Calu3 (cell line): ENCODE results near the gene UACA. TPM values are rescaled to one million over a fixed set of nuclear protein-coding genes. Genes with fewer than 3 reads are reported as not detected.

ENCODE experiments used
- BruUV-seq: library from RNA; stranded (reverse); fragments of 400-500 nt; replicated peaks from 2 replicates; lab custom pipeline; 2021; lab: Mats Ljungman, UMichigan
- CTCF ChIA-PET: fragments of 300-600 bp; sonication (Branson Sonifier 250); formaldehyde crosslinking; loops from one replicate; lab custom pipeline; 2022; ENCODE audit warnings: antibody characterized with exemption; lab: Charles Lee
- DNase-seq: peaks from one replicate; pipeline ENCODE4 v3.0.0; 2022
- H3K27ac Mint-ChIP-seq: one replicate; pipeline ENCODE4 v1.8.0; 2022; ENCODE audit warnings: mixed read lengths; ENCODE audit not compliant: unreplicated experiment
- H3K27me3 Mint-ChIP-seq: one replicate; pipeline ENCODE4 v1.8.0; 2022; ENCODE audit warnings: mixed read lengths; ENCODE audit not compliant: unreplicated experiment
- H3K36me3 Mint-ChIP-seq: one replicate; pipeline ENCODE4 v1.8.0; 2022; ENCODE audit warnings: mild to moderate bottlenecking, moderate library complexity, mixed read lengths; ENCODE audit not compliant: insufficient read depth, unreplicated experiment
- H3K4me1 Mint-ChIP-seq: one replicate; pipeline ENCODE4 v1.8.0; 2022; ENCODE audit warnings: mild to moderate bottlenecking, low read depth, mixed read lengths; ENCODE audit not compliant: unreplicated experiment
- H3K4me3 Mint-ChIP-seq: one replicate; pipeline ENCODE4 v1.8.0; 2022; ENCODE audit warnings: mild to moderate bottlenecking, low read depth, moderate library complexity, mixed read lengths; ENCODE audit not compliant: unreplicated experiment
- H3K9me3 Mint-ChIP-seq: one replicate; pipeline ENCODE4 v1.8.0; 2022; ENCODE audit warnings: low read depth, mixed read lengths; ENCODE audit not compliant: unreplicated experiment
- intact Hi-C: fragments of 100-400 bp; cut with micrococcal nuclease; formaldehyde crosslinking; loops from one replicate; pipeline ENCODE4 v1.10.0; 2022; ENCODE audit not compliant: unreplicated experiment
- total RNA-seq: library from RNA; stranded (reverse); gene quantifications from 2 replicates; pipeline ENCODE4 v1.2.3, GENCODE V29; 2022
- TF ChIP-seq, protein P1 (sequence below): fragments of 200-600 bp; IDR thresholded peaks from one replicate; pipeline ENCODE4 v1.8.0; 2022; ENCODE audit warnings: antibody characterized with exemption; ENCODE audit not compliant: unreplicated experiment

Gene UACA
- total RNA-seq, 1 experiment from 2014 or later, result 35.5 TPM

DNA sequence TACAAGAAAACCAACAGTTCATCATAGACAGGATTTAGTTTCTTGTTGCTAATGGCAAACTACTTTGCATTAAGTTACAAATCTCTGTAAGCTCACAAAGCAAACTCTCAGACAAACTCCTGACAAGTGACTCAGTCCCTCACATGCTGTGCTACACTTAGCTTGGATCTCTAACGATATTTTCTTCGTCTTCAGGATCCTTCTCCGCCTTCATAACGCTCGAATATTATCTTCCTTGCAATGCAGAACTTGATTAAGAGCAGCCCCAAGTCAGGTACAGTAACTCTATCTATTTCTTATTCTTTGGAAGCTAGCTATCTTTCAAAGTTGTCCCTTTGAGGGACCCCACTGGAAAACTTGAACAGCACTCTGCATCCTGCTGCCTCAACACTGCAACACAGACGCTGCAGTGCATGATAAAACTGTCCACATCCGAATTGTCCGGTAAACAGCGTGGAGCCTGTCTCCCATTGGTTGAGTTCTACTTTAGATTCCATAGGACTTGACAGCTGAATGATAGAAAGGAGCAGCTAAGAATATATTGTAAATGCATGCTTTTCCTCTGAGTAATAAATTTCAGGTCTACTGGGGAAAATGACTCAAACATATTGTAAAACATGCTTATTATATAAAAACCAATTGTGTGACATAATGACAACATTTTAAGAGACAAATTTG, 61.3 kb downstream of the UACA start:
- Mint-ChIP-seq H3K27me3 (no peaks in the 10 kb centered on the region), H3K27ac (peak overlapping the region; percentile 66), H3K4me1 (peaks cover 61% of the 10 kb centered on the region), H3K36me3 (no peaks in the 10 kb centered on the region), H3K9me3 (no peaks in the 10 kb centered on the region), H3K4me3 (peak overlapping the region; percentile 72)
- CTCF ChIA-PET, result interaction anchor here (0.9 to 4.6 kb wide), 4 partner anchors 11 to 21 kb away, joined by 3 to 28 read pairs (median 6); no protein-coding TSS in a partner anchor
- DNase-seq, result no peak
- intact Hi-C loops, result no loop called here
- TF ChIP-seq, protein P1, sequence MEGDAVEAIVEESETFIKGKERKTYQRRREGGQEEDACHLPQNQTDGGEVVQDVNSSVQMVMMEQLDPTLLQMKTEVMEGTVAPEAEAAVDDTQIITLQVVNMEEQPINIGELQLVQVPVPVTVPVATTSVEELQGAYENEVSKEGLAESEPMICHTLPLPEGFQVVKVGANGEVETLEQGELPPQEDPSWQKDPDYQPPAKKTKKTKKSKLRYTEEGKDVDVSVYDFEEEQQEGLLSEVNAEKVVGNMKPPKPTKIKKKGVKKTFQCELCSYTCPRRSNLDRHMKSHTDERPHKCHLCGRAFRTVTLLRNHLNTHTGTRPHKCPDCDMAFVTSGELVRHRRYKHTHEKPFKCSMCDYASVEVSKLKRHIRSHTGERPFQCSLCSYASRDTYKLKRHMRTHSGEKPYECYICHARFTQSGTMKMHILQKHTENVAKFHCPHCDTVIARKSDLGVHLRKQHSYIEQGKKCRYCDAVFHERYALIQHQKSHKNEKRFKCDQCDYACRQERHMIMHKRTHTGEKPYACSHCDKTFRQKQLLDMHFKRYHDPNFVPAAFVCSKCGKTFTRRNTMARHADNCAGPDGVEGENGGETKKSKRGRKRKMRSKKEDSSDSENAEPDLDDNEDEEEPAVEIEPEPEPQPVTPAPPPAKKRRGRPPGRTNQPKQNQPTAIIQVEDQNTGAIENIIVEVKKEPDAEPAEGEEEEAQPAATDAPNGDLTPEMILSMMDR, result no peak
- BruUV-seq, result no TSS peak

DNA sequence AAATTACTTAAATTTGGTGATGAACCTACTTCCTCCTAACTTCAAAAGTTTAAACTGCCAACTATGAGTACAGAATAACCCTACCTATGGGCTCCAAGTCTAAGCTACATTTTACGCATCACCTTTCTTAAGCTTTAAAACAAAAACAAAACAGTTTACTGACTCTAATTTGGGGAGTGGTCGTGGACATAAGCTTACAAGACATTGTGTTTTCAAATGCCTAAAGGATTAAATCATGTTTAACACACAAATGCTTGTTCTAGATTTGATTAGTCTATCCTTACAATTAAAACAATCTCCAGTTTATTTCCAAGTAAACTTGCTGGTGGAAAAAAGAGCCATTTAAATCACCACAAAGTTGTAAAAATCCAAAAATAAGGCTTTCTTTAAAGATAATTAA, 62.2 kb downstream of the UACA start:
- TF ChIP-seq, protein P1, result no peak
- H3K9me3 Mint-ChIP-seq, result no peaks in the 10 kb centered on the region
- peak overlapping the region; percentile 66 for H3K27ac Mint-ChIP-seq
- peaks cover 61% of the 10 kb centered on the region for H3K4me1 Mint-ChIP-seq
- intact Hi-C loops, result no loop called here
- CTCF ChIA-PET, result interaction anchor here (0.9 to 4.6 kb wide), 4 partner anchors 10 to 22 kb away, joined by 3 to 28 read pairs (median 6); no protein-coding TSS in a partner anchor
- no peaks in the 10 kb centered on the region for H3K27me3 Mint-ChIP-seq
- H3K36me3 Mint-ChIP-seq, result no peaks in the 10 kb centered on the region
- peak overlapping the region; percentile 72 for H3K4me3 Mint-ChIP-seq
- no peak for DNase-seq
- no TSS peak for BruUV-seq

DNA sequence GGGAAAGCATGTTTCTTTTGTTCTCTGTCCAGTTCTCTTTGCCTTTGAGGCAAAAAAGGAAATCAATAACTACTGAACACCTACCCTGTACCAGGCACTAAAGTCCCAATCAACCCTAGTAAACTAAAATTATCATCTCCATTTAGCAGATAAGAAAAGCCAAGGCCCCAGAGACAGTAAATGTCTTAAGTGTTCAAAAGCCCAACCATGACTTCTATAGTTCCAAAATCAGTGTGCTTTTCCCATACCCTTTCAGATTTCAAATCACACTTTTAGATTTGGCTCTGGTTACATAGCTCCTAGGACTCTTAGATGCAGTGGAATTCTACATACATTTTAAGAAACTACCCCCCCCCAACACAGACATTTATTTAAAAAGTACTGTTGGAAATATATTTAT, 63.5 kb downstream of the UACA start:
- H3K27me3 Mint-ChIP-seq, result no peaks in the 10 kb centered on the region
- BruUV-seq, result no TSS peak
- CTCF ChIA-PET, result no interaction called here
- peaks cover 61% of the 10 kb centered on the region for H3K4me1 Mint-ChIP-seq
- intact Hi-C loops, result no loop called here
- H3K36me3 Mint-ChIP-seq, result no peaks in the 10 kb centered on the region
- H3K9me3 Mint-ChIP-seq, result no peaks in the 10 kb centered on the region
- no peak overlapping the region for H3K4me3 Mint-ChIP-seq
- H3K27ac Mint-ChIP-seq, result no peak overlapping the region
- DNase-seq, result no peak
- TF ChIP-seq, protein P1, result no peak

DNA sequence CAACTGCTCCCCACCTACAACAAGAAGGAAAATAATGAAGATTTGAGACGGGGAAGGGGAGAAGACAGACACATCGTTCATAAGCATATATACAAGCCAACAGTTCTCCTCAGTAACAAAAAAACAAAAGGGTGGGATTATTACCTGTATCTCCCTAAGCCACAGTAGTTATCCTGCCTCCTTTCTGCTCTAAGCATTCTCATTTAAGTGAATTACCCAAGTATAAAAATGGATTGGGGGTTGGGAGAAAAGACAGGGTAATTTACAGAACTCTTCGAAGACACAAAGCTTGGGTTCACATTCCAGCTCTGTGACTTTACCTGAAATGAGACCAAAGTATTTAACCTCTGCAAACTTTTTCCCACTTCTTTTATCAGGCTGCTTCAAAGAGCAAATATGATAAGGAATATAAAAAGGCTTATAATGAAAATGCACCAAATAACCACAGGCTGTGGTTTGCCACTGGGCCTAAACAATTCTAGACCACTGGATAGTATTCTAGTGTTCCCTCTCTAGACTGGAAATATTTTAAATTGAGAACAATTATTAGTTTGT, 64.4 kb downstream of the UACA start:
- H3K27me3 Mint-ChIP-seq, result no peaks in the 10 kb centered on the region
- H3K36me3 Mint-ChIP-seq, result no peaks in the 10 kb centered on the region
- peaks cover 52% of the 10 kb centered on the region for H3K4me1 Mint-ChIP-seq
- TF ChIP-seq, protein P1, result no peak
- BruUV-seq, result no TSS peak
- intact Hi-C loops, result no loop called here
- H3K27ac Mint-ChIP-seq, result peak overlapping the region; percentile 47
- CTCF ChIA-PET, result interaction anchor here (0.7 kb wide), 1 partner anchor 24 kb away, joined by 3 read pairs; no protein-coding TSS in a partner anchor
- no peak overlapping the region for H3K4me3 Mint-ChIP-seq
- no peak for DNase-seq
- H3K9me3 Mint-ChIP-seq, result no peaks in the 10 kb centered on the region
